ENCODE data around the gene CDCA8.

CDCA8 gene

DNA sequence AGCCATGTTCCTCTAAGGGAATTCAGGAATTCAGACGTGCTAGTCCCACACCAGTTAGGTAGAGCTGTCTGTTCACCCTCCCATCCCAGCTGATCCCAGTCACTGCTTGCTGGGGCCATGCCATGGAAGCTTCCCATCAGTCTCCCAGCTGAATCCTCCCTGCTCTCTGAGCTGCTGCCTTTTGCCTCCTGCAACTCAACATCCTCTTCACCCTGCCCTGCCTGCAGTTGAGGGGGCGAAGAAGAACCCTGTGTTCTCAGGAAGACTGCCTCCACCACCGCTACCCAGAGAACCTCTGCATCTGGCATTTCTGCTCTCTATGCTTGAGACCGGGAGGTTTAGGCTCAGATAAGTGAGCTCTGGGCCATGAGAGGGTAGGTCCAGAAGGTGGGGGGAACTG, 16.2 kb downstream of the CDCA8 start:
- no peak overlapping the region for H3K27ac Mint-ChIP-seq
- H3K4me1 Mint-ChIP-seq: no peaks in the 10 kb centered on the region
- no peaks in the 10 kb centered on the region for H3K9me3 Mint-ChIP-seq
- no peak overlapping the region for H3K4me3 Mint-ChIP-seq
- TF ChIP-seq, protein P1, sequence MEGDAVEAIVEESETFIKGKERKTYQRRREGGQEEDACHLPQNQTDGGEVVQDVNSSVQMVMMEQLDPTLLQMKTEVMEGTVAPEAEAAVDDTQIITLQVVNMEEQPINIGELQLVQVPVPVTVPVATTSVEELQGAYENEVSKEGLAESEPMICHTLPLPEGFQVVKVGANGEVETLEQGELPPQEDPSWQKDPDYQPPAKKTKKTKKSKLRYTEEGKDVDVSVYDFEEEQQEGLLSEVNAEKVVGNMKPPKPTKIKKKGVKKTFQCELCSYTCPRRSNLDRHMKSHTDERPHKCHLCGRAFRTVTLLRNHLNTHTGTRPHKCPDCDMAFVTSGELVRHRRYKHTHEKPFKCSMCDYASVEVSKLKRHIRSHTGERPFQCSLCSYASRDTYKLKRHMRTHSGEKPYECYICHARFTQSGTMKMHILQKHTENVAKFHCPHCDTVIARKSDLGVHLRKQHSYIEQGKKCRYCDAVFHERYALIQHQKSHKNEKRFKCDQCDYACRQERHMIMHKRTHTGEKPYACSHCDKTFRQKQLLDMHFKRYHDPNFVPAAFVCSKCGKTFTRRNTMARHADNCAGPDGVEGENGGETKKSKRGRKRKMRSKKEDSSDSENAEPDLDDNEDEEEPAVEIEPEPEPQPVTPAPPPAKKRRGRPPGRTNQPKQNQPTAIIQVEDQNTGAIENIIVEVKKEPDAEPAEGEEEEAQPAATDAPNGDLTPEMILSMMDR (IDR thresholded peaks at IDR 0.05): no peak
- peaks cover 4% of the 10 kb centered on the region for H3K27me3 Mint-ChIP-seq (ENCODE audit: low read depth, poor library complexity)
- H3K36me3 Mint-ChIP-seq (ENCODE audit: low read depth): peaks cover 47% of the 10 kb centered on the region
- DNase-seq: no peak

DNA sequence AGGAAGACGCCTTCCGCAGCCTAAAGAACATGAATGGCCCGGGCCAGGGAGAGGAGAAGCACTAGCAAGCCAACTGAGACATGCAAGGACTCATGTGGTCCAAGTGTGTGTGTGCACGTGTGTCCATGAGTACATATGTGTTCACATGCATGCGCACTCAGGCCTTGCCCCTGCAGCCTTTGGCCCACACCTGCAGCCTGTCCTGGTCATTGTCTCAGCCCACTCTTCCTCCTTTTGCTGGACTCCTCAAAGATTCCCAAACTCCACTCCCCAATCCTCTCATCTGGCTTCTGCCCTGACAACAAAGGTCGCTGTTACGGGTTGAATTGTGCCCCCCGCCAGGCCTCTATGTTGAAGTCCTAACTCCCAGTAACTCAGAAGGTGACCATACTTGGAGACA, 21.9 kb downstream of the CDCA8 start:
- H3K36me3 Mint-ChIP-seq (ENCODE audit: low read depth): peaks cover 6% of the 10 kb centered on the region
- no peaks in the 10 kb centered on the region for H3K4me1 Mint-ChIP-seq
- peaks cover 13% of the 10 kb centered on the region for H3K27me3 Mint-ChIP-seq (ENCODE audit: low read depth, poor library complexity)
- DNase-seq: no peak
- H3K4me3 Mint-ChIP-seq: no peak overlapping the region
- no peak overlapping the region for H3K27ac Mint-ChIP-seq
- H3K9me3 Mint-ChIP-seq: no peaks in the 10 kb centered on the region
- TF ChIP-seq, protein P1 (IDR thresholded peaks at IDR 0.05): no peak

DNA sequence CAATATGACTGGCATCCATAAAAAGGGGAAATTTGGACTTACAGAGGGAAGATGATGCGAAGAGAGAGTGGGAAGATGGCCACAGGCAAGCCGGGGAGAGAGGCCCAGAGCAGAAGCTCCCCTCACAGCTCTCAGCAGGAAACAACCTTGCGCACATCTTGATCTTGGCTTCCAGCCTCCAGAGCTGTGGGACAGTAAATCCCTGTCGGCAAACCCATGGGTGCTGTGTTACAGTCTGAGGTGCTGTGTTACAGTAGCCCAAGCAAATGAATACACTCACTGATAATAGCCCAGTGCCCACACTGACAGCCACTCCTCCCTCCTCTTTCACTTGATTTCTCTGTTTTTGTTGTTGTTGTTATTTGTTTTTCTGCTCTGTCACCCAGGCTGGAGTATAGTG, 22.4 kb downstream of the CDCA8 start:
- Mint-ChIP-seq H3K4me1 (no peaks in the 10 kb centered on the region), H3K9me3 (no peaks in the 10 kb centered on the region), H3K27me3 (ENCODE audit: low read depth, poor library complexity) (peaks cover 13% of the 10 kb centered on the region), H3K4me3 (no peak overlapping the region), H3K36me3 (ENCODE audit: low read depth) (peaks cover under 1% of the 10 kb centered on the region), H3K27ac (no peak overlapping the region)
- DNase-seq: no peak
- TF ChIP-seq, protein P1 (IDR thresholded peaks at IDR 0.05): no peak

DNA sequence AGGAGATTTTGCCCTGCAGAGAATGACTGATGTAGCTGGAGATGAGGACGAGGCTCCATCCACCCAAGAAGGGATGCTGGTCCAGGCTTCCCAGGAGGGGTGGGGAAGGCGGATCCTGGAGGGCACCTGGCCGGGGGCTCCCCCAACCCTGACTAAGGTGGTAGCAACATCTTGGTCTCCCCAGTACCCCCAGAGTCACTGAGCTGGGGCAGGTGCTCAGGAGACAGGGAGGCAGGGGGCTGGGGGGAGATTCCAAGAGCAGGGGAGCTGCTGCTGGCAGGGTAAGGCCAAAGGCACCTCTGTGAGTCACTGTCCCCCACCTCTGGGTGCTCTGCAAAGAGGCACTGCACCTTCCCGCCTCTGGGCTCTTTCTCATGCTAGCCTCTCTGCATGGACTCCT, 24.0 kb downstream of the CDCA8 start:
- TF ChIP-seq, protein P1 (IDR thresholded peaks at IDR 0.05): no peak

DNA sequence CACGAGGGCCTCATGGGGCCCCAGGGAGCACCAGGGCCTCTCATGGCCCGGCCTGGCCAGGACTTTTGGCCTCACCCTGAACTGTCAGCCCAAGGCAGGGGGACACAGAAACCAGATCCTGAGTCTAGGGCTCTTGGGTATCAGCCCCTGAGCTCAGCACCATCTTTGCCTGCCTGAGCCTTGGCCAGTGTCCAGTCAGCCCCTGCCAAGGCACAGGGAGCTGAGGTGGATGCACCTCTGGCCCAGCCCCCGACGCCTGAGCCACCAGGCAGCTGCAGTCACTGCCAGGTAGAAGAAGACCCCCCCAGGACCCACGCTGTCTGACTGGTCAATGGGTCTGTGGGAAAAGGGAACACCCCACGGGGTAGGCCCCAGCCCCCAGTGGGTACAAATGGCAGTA, 25.3 kb downstream of the CDCA8 start:
- Mint-ChIP-seq H3K27ac (no peak overlapping the region), H3K36me3 (ENCODE audit: low read depth) (no peaks in the 10 kb centered on the region), H3K4me3 (no peak overlapping the region), H3K9me3 (no peaks in the 10 kb centered on the region), H3K27me3 (ENCODE audit: low read depth, poor library complexity) (peaks cover 21% of the 10 kb centered on the region), H3K4me1 (no peaks in the 10 kb centered on the region)
- DNase-seq: no peak
- TF ChIP-seq, protein P1 (IDR thresholded peaks at IDR 0.05): no peak

More for the DNA sequence above, 24.0 kb downstream of the CDCA8 start:
- no peak overlapping the region for H3K27ac Mint-ChIP-seq
- H3K36me3 Mint-ChIP-seq (ENCODE audit: low read depth): no peaks in the 10 kb centered on the region
- H3K4me1 Mint-ChIP-seq: no peaks in the 10 kb centered on the region
- DNase-seq: no peak
- H3K4me3 Mint-ChIP-seq: no peak overlapping the region
- peaks cover 19% of the 10 kb centered on the region for H3K27me3 Mint-ChIP-seq (ENCODE audit: low read depth, poor library complexity)
- H3K9me3 Mint-ChIP-seq: no peaks in the 10 kb centered on the region

DNA sequence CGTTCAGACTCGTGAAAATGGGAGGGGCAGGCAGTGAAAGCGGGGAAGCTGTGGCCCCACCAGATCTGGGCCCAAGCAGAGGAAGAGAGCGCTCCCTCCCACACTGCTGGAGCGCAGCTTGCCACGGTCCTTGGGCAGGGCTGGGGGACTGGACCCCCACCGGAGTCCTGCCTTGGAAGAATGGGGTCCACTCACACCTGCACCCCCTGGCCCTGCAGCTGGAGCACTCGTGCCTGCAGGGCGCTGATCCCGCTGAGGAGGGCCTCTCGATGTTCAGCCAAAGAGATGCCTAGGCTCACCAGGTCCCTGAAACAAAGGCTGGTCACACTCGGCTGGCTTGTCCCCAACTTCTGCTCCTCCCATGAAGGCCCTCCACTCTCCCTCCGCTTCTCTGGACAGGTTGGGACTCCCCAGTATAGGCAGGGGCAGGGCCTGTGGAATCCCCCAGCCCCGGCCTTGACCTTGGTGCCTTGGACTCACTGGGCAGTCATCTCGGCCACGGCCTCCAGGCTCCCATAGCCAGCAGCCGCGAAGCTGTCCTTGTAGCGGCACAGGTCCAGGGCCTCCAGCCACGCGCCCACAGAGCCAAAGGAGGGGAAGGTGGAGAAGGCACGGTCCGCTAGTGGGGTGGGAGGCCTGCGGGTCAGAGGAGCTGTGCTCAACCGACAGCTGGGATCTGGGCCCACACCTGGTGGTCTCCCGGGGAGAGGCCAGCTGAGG, 26.0 kb downstream of the CDCA8 start:
- no peak for DNase-seq
- Mint-ChIP-seq H3K4me3 (no peak overlapping the region), H3K9me3 (no peaks in the 10 kb centered on the region), H3K27ac (no peak overlapping the region), H3K27me3 (ENCODE audit: low read depth, poor library complexity) (peaks cover 21% of the 10 kb centered on the region), H3K36me3 (ENCODE audit: low read depth) (no peaks in the 10 kb centered on the region), H3K4me1 (no peaks in the 10 kb centered on the region)
- TF ChIP-seq, protein P1 (IDR thresholded peaks at IDR 0.05): no peak
